HT-29 (cell line): ENCODE measurements around the gene SNAP47. TPM values are rescaled to one million over a fixed set of nuclear protein-coding genes. Genes with fewer than 3 reads are reported as not detected.
A peak's percentile ranks its signal among the peaks of the same experiment; 100 is the strongest.

Experiments used
- DNase-seq: peaks from one replicate; pipeline ENCODE4 v3.0.0-alpha.2; 2015; ENCODE audit warnings: low spot score
- total RNA-seq: library from RNA; depleted of rRNA; stranded (reverse); fragments of >200 nt; shearing (Covaris generic); gene quantifications from 2 replicates; pipeline ENCODE4 v1.2.3, GENCODE V29; 2014

Gene SNAP47
- total RNA-seq, 1 experiment from 2014 or later, result 57.1 TPM

GRCh38 chr1:227748496-227749182, 13.4 kb downstream of the SNAP47 start:
- no peak for DNase-seq

GRCh38 chr1:227749225-227749624, 14.0 kb downstream of the SNAP47 start:
- DNase-seq, result no peak

- no peak for DNase-seq
Measured at GRCh38 chr1:227749916-227750710, 14.9 kb downstream of the SNAP47 start.

GRCh38 chr1:227753999-227754711, 18.9 kb downstream of the SNAP47 start:
- no peak for DNase-seq

- DNase-seq, result no peak
Measured at GRCh38 chr1:227754958-227755357, 19.7 kb downstream of the SNAP47 start.

- no peak for DNase-seq
Measured at GRCh38 chr1:227756172-227756959, 21.1 kb downstream of the SNAP47 start.

GRCh38 chr1:227757781-227758180, 22.5 kb downstream of the SNAP47 start:
- DNase-seq, result no peak

GRCh38 chr1:227758366-227758765, 23.1 kb downstream of the SNAP47 start:
- no peak for DNase-seq

GRCh38 chr1:227759341-227760300, 24.4 kb downstream of the SNAP47 start:
- no peak for DNase-seq

- DNase-seq, result no peak
Measured at GRCh38 chr1:227760377-227760776, 25.1 kb downstream of the SNAP47 start.

- no peak for DNase-seq
Measured at GRCh38 chr1:227761621-227762230, 26.5 kb downstream of the SNAP47 start.

- peak; percentile 80 for DNase-seq
Measured at GRCh38 chr1:227762231-227762911, 27.1 kb downstream of the SNAP47 start.

- DNase-seq, result no peak
Measured at GRCh38 chr1:227763246-227764018, 28.2 kb downstream of the SNAP47 start.

GRCh38 chr1:227764019-227764391, 28.8 kb downstream of the SNAP47 start:
- DNase-seq, result no peak

GRCh38 chr1:227765261-227766014, 30.2 kb downstream of the SNAP47 start:
- DNase-seq, result no peak

- DNase-seq, result no peak
Measured at GRCh38 chr1:227766015-227766634, 30.9 kb downstream of the SNAP47 start.

- DNase-seq, result no peak
Measured at GRCh38 chr1:227766653-227767277, 31.5 kb downstream of the SNAP47 start.
